GM12872 (cell line): ENCODE results near the gene HOXA1.

Experiments used
- TF ChIP-seq, protein P1 (sequence below): IDR thresholded peaks from 3 replicates; pipeline ENCODE4 v1.5.1; 2011; ENCODE audit warnings: low read depth, mild to moderate bottlenecking, low read length, moderate library complexity; ENCODE audit not compliant: insufficient read depth

Gene HOXA1

DNA sequence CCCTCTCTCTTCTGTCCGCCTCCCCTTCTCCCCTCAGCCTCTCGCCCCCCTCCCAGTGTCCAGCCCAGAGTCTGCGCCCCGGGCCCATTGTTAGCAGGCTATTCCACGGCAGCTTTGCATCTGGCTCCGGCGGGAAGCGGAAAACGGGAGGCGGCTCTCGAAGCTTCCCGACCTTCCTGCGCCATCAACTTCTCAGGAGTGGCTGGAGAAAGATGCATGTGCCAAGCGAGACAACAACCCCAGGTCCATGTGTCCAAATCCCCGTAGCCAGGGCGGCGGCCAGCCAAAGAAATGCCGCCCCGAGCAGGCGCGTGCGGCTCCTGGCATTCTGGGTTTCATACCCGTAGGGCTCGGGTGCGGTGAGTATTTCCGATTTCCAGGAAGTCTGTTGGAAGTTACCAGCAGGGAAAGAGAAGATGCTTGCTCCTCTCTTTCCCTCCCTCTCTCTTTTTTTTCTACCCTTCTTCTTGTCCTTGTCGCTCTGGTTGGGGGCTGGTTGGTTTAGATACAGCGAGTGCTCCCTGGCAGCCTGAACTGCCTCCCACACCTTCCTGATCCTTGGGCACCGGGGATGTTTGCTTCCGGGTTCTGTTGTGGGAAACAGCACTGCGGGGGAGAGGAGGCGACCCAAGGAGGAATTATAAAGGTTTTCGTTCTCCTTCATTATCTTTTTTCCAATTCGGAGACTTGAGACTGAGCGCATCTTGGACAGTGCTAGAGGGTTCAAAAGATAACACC lies 7.9 kb upstream of the HOXA1 start:
- TF ChIP-seq, protein P1, sequence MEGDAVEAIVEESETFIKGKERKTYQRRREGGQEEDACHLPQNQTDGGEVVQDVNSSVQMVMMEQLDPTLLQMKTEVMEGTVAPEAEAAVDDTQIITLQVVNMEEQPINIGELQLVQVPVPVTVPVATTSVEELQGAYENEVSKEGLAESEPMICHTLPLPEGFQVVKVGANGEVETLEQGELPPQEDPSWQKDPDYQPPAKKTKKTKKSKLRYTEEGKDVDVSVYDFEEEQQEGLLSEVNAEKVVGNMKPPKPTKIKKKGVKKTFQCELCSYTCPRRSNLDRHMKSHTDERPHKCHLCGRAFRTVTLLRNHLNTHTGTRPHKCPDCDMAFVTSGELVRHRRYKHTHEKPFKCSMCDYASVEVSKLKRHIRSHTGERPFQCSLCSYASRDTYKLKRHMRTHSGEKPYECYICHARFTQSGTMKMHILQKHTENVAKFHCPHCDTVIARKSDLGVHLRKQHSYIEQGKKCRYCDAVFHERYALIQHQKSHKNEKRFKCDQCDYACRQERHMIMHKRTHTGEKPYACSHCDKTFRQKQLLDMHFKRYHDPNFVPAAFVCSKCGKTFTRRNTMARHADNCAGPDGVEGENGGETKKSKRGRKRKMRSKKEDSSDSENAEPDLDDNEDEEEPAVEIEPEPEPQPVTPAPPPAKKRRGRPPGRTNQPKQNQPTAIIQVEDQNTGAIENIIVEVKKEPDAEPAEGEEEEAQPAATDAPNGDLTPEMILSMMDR: no peak

DNA sequence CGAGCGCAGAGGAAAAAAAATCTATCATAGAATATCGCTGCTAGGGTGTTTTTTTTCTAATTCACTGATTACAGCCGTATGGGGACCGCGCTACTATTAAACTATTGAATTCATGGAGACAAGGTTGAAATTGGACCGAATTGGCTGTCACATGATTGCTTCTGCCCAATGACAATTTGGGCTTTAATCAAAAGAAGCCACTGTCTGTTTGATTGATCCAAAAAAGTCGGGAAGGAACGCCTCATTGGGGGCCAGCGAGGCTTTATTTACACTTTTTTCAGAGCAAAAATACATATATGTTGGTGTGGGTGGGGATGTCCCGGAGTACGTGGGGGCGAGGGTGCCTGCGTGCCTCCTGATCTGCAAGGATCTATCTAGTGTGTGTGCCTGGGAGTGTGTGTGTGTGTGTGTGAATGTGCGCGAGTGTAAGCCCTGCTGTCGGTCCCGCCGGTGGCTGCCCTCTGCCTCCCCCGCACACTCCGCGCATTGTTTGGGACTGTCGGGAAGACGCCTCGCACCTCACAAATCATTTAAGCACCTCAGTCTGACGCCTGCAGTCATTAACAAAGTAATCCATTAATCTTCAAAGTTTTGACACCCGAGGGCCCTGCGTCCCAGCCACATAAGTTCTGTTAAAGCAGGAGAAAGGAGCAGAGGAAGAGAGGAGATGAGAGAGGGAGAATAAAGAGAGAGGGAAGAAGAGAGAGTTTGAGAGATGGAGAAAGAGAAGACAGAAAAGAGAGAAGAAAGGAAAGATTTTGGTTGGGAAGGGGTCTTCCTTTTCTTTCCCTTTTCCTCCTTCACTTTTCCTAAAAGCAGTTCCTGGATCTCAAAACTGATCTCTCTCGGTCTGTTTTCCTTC lies 7.0 kb upstream of the HOXA1 start, which contains the start of gene HOXA2:
Gene HOXA2 (minus strand): TSS at position 103 of the 862 bp plus-strand sequence. CDS start 183 bp downstream, outside the sequence.
- TF ChIP-seq, protein P1: no peak

DNA sequence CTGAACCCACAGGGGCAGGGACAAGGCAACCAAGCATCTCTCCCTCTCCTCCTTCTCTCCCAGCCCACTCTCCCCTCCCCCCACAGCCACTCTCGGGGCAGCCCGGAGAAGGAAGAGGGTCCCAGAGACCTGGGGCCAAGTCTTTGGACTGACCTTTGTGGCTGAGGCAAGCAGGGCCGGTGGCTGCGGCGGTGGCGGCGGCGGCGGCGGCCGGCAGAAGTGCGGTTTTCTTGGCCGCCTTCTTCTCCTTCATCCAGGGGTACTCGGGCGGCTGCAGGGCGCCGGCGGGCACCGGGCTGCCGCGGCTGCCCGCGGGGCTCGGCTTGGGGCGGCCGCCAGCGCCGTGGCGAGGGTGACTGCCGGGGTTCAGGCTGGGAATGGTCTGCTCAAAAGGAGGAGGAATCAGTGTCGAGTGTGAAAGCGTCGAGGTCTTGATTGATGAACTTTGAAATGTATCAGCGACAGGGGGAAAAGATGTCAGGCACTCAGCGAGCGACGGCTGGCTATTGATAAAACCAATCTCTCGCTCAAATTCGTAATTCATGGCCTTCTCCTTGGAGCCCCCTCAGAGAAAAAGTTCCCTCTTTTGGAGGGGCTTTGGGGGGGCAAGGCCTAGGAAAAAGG lies 6.3 kb upstream of the HOXA1 start:
- TF ChIP-seq, protein P1: no peak

DNA sequence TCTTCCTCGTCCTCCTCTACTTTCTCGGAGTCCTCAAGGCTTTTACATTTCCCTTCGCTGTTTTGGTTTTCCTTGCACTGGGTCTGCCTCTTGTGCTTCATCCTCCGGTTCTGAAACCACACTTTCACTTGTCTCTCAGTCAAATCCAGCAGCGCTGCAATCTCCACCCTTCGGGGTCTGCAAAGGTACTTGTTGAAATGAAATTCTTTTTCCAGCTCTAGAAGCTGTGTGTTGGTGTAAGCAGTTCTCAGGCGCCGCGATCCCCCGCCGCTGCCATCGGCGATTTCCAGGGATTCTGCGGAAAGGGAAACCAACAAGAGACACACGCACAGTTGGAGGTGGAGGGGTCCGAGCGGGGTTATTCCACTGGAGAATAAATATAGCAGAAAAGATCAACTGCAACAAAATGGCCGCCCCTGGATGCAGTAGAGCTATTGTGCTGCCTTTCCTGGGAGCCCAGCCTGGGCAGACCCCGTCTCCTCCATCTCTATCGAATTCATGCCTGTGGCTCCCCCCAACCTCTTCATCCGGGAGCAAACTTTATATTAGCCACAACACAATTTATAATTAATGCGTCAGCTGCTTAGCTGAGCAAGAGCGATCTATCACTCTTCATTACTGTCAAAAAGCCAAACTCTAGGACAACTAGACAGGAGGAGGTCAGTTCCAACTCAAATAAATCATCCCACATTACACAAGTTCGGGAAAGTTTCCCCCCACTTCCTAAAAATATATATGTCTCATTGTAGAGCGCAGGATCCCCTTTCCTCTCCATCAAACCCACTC lies 5.6 kb upstream of the HOXA1 start:
- TF ChIP-seq, protein P1: no peak

DNA sequence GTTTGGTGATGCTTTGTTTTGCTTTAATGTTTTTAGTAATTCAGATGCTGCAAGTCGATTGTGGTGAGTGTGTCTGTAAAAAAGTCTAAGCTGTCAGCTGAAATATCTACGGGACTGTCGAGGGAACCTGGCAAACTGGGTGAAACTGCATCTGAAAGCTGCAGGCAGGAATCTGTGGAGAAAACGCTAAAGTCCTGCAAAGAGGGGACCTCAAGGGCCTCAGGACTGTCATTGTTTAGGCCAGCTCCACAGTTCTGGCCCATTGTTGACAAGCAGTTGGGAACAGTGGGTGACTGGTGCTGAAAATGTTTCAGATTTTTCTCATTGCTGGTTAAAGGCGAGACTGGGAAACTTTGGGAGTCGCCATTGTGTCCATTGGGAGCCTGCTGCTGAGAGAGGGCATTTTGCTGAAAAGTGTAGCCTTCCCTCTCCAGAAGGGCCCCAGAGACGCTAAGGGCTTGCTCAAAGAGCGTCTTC lies 4.9 kb upstream of the HOXA1 start:
- TF ChIP-seq, protein P1: no peak

DNA sequence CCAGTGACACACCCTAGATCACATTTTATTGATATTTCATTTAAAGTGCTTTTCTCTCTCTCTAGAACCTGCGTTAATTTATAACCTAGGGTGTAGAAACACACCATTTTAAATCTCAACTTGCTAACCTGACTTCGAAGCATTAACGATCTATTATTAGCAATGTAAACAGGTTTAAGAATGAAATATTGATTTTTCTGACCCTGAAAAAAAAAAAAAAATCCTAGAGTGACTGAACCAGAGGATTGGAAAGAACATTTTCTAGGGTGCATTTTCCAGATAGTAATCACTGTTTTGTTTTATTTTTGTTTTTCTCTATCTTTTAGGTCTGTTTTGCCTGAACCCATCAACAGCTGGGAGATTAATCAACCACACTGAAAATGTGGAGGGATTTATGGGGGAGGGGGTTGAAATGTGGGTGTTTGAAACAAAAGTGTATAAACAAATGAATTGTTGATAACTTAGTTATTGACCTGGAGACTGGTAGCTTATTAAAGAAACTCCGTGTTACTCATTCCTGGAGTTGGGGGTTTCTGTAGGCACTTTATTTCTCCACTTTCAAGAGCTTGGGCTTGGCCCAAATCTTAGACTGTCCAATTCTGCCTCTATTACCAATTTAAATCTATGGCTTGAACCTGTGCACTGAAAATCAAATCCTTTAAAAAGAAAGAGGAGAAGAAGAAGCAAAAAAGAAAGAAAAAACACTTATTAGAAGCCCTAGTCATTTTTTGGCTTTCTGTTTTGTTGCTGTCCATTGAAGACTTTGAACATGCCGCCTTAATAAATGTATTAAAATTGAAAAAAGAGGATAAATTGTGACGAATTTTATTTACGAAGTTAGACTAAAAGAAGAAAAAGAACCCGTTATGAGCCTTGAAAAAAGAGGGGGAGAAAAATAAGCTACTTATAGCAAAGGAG lies 3.9 kb upstream of the HOXA1 start:
- TF ChIP-seq, protein P1: no peak
